ENCODE data around the gene LYPD6B.

The LYPD6B gene

GRCh38 chr2:149058936-149059335 lies 20.4 kb downstream of the LYPD6B start:
- Histone ChIP-seq H3K27ac (no peak overlapping the region), H2AFZ (ENCODE audit: low read depth) (no peak overlapping the region), H3K4me1 (ENCODE audit: low read depth, poor library complexity, severe bottlenecking) (no peaks in the 10 kb centered on the region), H3K27me3 (ENCODE audit: insufficient read depth, low read depth) (no peaks in the 10 kb centered on the region), H4K20me1 (ENCODE audit: insufficient read depth) (no peaks in the 10 kb centered on the region), H3K9ac (no peak overlapping the region), H3K4me3 (IDR thresholded peaks at IDR 0.05; ENCODE audit: insufficient read depth, low read depth, low read length) (no peak overlapping the region), H3K4me2 (no peak overlapping the region), H3K36me3 (ENCODE audit: insufficient read depth) (no peaks in the 10 kb centered on the region), H3K79me2 (ENCODE audit: insufficient read depth, low read depth) (no peaks in the 10 kb centered on the region)
- TF ChIP-seq CTCF (conservative IDR thresholded peaks at IDR 0.05; ENCODE audit: low read depth, low read length): no peak

- H3K4me1 ChIP-seq (ENCODE audit: low read depth, poor library complexity, severe bottlenecking): no peaks in the 10 kb centered on the region
- no peak overlapping the region for H3K27ac ChIP-seq
- no peaks in the 10 kb centered on the region for H4K20me1 ChIP-seq (ENCODE audit: insufficient read depth)
- no peaks in the 10 kb centered on the region for H3K36me3 ChIP-seq (ENCODE audit: insufficient read depth)
- no peaks in the 10 kb centered on the region for H3K79me2 ChIP-seq (ENCODE audit: insufficient read depth, low read depth)
- no peak for TF ChIP-seq CTCF (conservative IDR thresholded peaks at IDR 0.05; ENCODE audit: low read depth, low read length)
- H3K4me2 ChIP-seq: no peak overlapping the region
- H3K4me3 ChIP-seq (IDR thresholded peaks at IDR 0.05; ENCODE audit: insufficient read depth, low read depth, low read length): no peak overlapping the region
- H3K9ac ChIP-seq: no peak overlapping the region
- H3K27me3 ChIP-seq (ENCODE audit: insufficient read depth, low read depth): no peaks in the 10 kb centered on the region
- H2AFZ ChIP-seq (ENCODE audit: low read depth): no peak overlapping the region
Observed at GRCh38 chr2:149059822-149060221, 21.3 kb downstream of the LYPD6B start.

- Histone ChIP-seq H3K4me2 (no peak overlapping the region), H3K4me1 (ENCODE audit: low read depth, poor library complexity, severe bottlenecking) (no peaks in the 10 kb centered on the region), H3K27me3 (ENCODE audit: insufficient read depth, low read depth) (no peaks in the 10 kb centered on the region), H3K36me3 (ENCODE audit: insufficient read depth) (no peaks in the 10 kb centered on the region), H3K79me2 (ENCODE audit: insufficient read depth, low read depth) (no peaks in the 10 kb centered on the region), H4K20me1 (ENCODE audit: insufficient read depth) (no peaks in the 10 kb centered on the region), H3K27ac (no peak overlapping the region), H2AFZ (ENCODE audit: low read depth) (no peak overlapping the region), H3K4me3 (IDR thresholded peaks at IDR 0.05; ENCODE audit: insufficient read depth, low read depth, low read length) (no peak overlapping the region), H3K9ac (no peak overlapping the region)
- TF ChIP-seq CTCF (conservative IDR thresholded peaks at IDR 0.05; ENCODE audit: low read depth, low read length): no peak
Observed at GRCh38 chr2:149061133-149061745, 22.7 kb downstream of the LYPD6B start.

- no peak overlapping the region for H3K9ac ChIP-seq
- no peaks in the 10 kb centered on the region for H3K27me3 ChIP-seq (ENCODE audit: insufficient read depth, low read depth)
- no peaks in the 10 kb centered on the region for H3K79me2 ChIP-seq (ENCODE audit: insufficient read depth, low read depth)
- H3K36me3 ChIP-seq (ENCODE audit: insufficient read depth): no peaks in the 10 kb centered on the region
- no peak overlapping the region for H2AFZ ChIP-seq (ENCODE audit: low read depth)
- no peak overlapping the region for H3K4me3 ChIP-seq (IDR thresholded peaks at IDR 0.05; ENCODE audit: insufficient read depth, low read depth, low read length)
- no peak for TF ChIP-seq CTCF (conservative IDR thresholded peaks at IDR 0.05; ENCODE audit: low read depth, low read length)
- no peaks in the 10 kb centered on the region for H3K4me1 ChIP-seq (ENCODE audit: low read depth, poor library complexity, severe bottlenecking)
- no peak overlapping the region for H3K4me2 ChIP-seq
- H4K20me1 ChIP-seq (ENCODE audit: insufficient read depth): no peaks in the 10 kb centered on the region
- no peak overlapping the region for H3K27ac ChIP-seq
Observed at GRCh38 chr2:149062531-149062930, 24.0 kb downstream of the LYPD6B start.

All from KMS-11 (cell line).